ENCODE measurements around the gene ADD1.

GRCh38 chr4:2804973-2805501 is 38.6 kb upstream of the ADD1 start:
- no peak for TF ChIP-seq POLR2A (IDR thresholded peaks at IDR 0.05)
- no peak for TF ChIP-seq EP300 (IDR thresholded peaks at IDR 0.05)
- TF ChIP-seq CTCF (IDR thresholded peaks at IDR 0.05) = no peak

Measured in tibial nerve (tissue), 4 donors.